Neuronal stem cell (in vitro differentiated cells): ENCODE measurements around the gene ZFR.
"Not testable (repeated sequence)": the region's sequence is repeated elsewhere in the genome, so short reads cannot be mapped to it uniquely, and the experiment has no call there.

Experiments
- DNase-seq: peaks from one replicate; pipeline ENCODE4 v3.0.0-alpha.2; 2013; ENCODE audit warnings: low spot score
- H2AFZ ChIP-seq: one replicate; pipeline ENCODE4 v1.6.1; 2013; ENCODE audit warnings: mild to moderate bottlenecking, low read length, inconsistent platforms
- H2AK5ac ChIP-seq: 2 replicates; pipeline ENCODE4 v1.6.1; 2013; ENCODE audit warnings: low read depth, mild to moderate bottlenecking, inconsistent platforms, low read length, moderate library complexity, mixed read lengths
- H2BK120ac ChIP-seq: 2 replicates; pipeline ENCODE4 v1.6.1; 2013; ENCODE audit warnings: low read depth, mild to moderate bottlenecking, inconsistent platforms, low read length, moderate library complexity, mixed read lengths
- H2BK12ac ChIP-seq: one replicate; pipeline ENCODE4 v1.6.1; 2013; ENCODE audit warnings: low read length, inconsistent platforms
- H2BK15ac ChIP-seq: 2 replicates; pipeline ENCODE4 v1.6.1; 2013; ENCODE audit warnings: mild to moderate bottlenecking, low read length, inconsistent platforms, mixed read lengths
- H2BK5ac ChIP-seq: one replicate; pipeline ENCODE4 v1.6.1; 2013; ENCODE audit warnings: inconsistent platforms, mild to moderate bottlenecking, low read length, moderate library complexity
- H3K14ac ChIP-seq: one replicate; pipeline ENCODE4 v1.6.1; 2013; ENCODE audit warnings: low read length, inconsistent platforms
- H3K18ac ChIP-seq: 2 replicates; pipeline ENCODE4 v1.6.1; 2013; ENCODE audit warnings: low read length, inconsistent platforms
- H3K23ac ChIP-seq: 2 replicates; pipeline ENCODE4 v1.6.1; 2013; ENCODE audit warnings: low read depth, mild to moderate bottlenecking, mixed read lengths, low read length, inconsistent platforms; ENCODE audit not compliant: poor library complexity
- H3K27ac ChIP-seq: replicated peaks from 3 replicates; pipeline ENCODE4 v1.5.1; 2013; ENCODE audit warnings: low read length, inconsistent platforms
- H3K27me3 ChIP-seq, 3 experiments: 2 replicates each; pipeline ENCODE4 v1.6.1; 2013; ENCODE audit warnings: low read length in 3 of 3, mild to moderate bottlenecking in 2 of 3, inconsistent platforms in 1 of 3, low read depth in 1 of 3, mixed read lengths in 1 of 3, moderate library complexity in 1 of 3; ENCODE audit not compliant: control insufficient read depth in 3 of 3, insufficient read depth in 3 of 3
- H3K36me3 ChIP-seq, 2 donors: replicated peaks in 1 of 2; 2 replicates each; pipeline ENCODE4 v1.6.1; 2013; ENCODE audit warnings: low read length in 2 of 2; ENCODE audit not compliant: control insufficient read depth in 2 of 2, insufficient read depth in 2 of 2
- H3K4ac ChIP-seq: 2 replicates; pipeline ENCODE4 v1.6.1; 2013; ENCODE audit warnings: inconsistent platforms, mild to moderate bottlenecking, low read length, moderate library complexity
- H3K4me1 ChIP-seq, 2 donors: 1 replicate in 1 of 2; 2 replicates in 1 of 2; pipeline ENCODE4 v1.6.1; 2013; ENCODE audit warnings: low read length in 2 of 2, low read depth in 1 of 2; ENCODE audit not compliant: control insufficient read depth in 2 of 2, insufficient read depth in 1 of 2
- H3K4me2 ChIP-seq: one replicate; pipeline ENCODE4 v1.6.1; 2013; ENCODE audit warnings: mild to moderate bottlenecking, low read length, inconsistent platforms; ENCODE audit not compliant: insufficient read depth, poor library complexity, severe bottlenecking
- H3K4me3 ChIP-seq, 2 donors: 2 replicates each; pipeline ENCODE4 v1.5.1; 2013; ENCODE audit warnings: low read length in 2 of 2, mild to moderate bottlenecking in 2 of 2, inconsistent platforms in 1 of 2, moderate library complexity in 1 of 2
- H3K79me1 ChIP-seq: one replicate; pipeline ENCODE4 v1.6.1; 2013; ENCODE audit warnings: low read depth, mild to moderate bottlenecking, inconsistent platforms, low read length, moderate library complexity
- H3K9ac ChIP-seq: one replicate; pipeline ENCODE4 v1.6.1; 2013; ENCODE audit warnings: mild to moderate bottlenecking, low read depth, low read length, inconsistent platforms; ENCODE audit not compliant: poor library complexity
- H3K9me3 ChIP-seq, 2 donors: replicated peaks in 1 of 2; 2 replicates each; pipeline versions ENCODE3 to v1.6.1; 2013; ENCODE audit warnings: low read length in 2 of 2, mild to moderate bottlenecking in 2 of 2, inconsistent platforms in 1 of 2, low read depth in 1 of 2, mixed read lengths in 1 of 2, moderate library complexity in 1 of 2; ENCODE audit not compliant: control insufficient read depth in 2 of 2, insufficient read depth in 1 of 2
- H4K8ac ChIP-seq: one replicate; pipeline ENCODE4 v1.6.1; 2013; ENCODE audit warnings: low read depth, mild to moderate bottlenecking, inconsistent platforms, low read length, moderate library complexity
- H4K91ac ChIP-seq: one replicate; pipeline ENCODE4 v1.6.1; 2013; ENCODE audit warnings: low read length, low read depth, mild to moderate bottlenecking, inconsistent platforms; ENCODE audit not compliant: poor library complexity
- WGBS, 2 donors: extraction: QIAGEN DNeasy Blood & Tissue Kit; methylation state at CpG; one replicate each; pipeline ENCODE4 v1.1.7; 2013; ENCODE audit warnings: missing lambda C conversion rate in 2 of 2, mixed read lengths in 1 of 2; ENCODE audit not compliant: insufficient read length in 2 of 2, insufficient replicate concordance in 1 of 2; ENCODE audit errors: extremely low coverage in 2 of 2; 5-methylcytosine and 5-hydroxymethylcytosine counted together

Gene ZFR

GRCh38 chr5:32453916-32454315 is 9.4 kb upstream of the ZFR start:
- no CpG with 5 or more reads among the region's 5 CpGs for WGBS, 2 donors
- H3K36me3 ChIP-seq, result no peaks in the 10 kb centered on the region
- no peak overlapping the region for H4K91ac ChIP-seq
- no peak overlapping the region for H4K8ac ChIP-seq
- DNase-seq, result no peak
- no peak overlapping the region for H2AK5ac ChIP-seq
- no peak overlapping the region for H3K23ac ChIP-seq
- no peak overlapping the region for H2BK12ac ChIP-seq
- H3K9ac ChIP-seq, result no peak overlapping the region
- no peak overlapping the region for H2BK120ac ChIP-seq
- no peaks in the 10 kb centered on the region for H3K4me1 ChIP-seq
- no peak overlapping the region for H2BK15ac ChIP-seq
- no peak overlapping the region for H3K4me3 ChIP-seq
- H3K79me1 ChIP-seq, result no peaks in the 10 kb centered on the region
- no peak overlapping the region for H2AFZ ChIP-seq
- no peak overlapping the region for H3K18ac ChIP-seq
- no peaks in the 10 kb centered on the region for H3K9me3 ChIP-seq
- no peak overlapping the region for H3K14ac ChIP-seq
- no peak overlapping the region for H2BK5ac ChIP-seq
- H3K4ac ChIP-seq, result no peak overlapping the region
- H3K27me3 ChIP-seq, result peaks cover 0 to 22% (median 0%) of the 10 kb centered on the region in 3 experiments
- no peak overlapping the region for H3K4me2 ChIP-seq
- no peak overlapping the region for H3K27ac ChIP-seq

GRCh38 chr5:32452316-32452715 is 7.8 kb upstream of the ZFR start:
- H3K4me1 ChIP-seq, result not testable (repeated sequence)
- no CpG with 5 or more reads among the region's 6 CpGs for WGBS, 2 donors

DNA sequence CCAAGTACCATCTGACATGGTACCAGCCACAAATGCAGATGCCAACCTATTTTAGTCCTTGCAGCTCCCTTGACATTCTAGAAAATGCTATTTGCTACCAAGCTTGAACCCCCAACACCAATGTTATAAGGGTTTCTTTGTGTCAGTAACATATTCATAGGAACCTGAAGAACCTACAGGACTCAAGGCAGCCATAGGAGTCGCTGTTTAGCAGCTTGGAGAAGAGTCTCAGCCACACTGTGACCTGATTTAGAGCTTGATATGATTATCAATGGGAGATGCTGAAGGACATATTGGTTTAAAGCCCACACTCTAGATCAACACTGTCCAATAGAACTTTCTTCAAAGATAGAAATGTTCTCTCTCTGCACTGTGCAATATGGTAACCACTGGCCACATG is 6.4 kb upstream of the ZFR start:
- no peaks in the 10 kb centered on the region for H3K4me1 ChIP-seq
- no peak overlapping the region for H4K91ac ChIP-seq
- H3K18ac ChIP-seq, result no peak overlapping the region
- no peak overlapping the region for H2BK12ac ChIP-seq
- no peak overlapping the region for H3K23ac ChIP-seq
- no CpG with 5 or more reads among the region's 1 CpG for WGBS, 2 donors
- no peak overlapping the region for H3K4me2 ChIP-seq
- H2BK5ac ChIP-seq, result no peak overlapping the region
- no peak overlapping the region for H2BK15ac ChIP-seq
- H3K9ac ChIP-seq, result no peak overlapping the region
- no peak overlapping the region for H3K27ac ChIP-seq
- no peaks in the 10 kb centered on the region for H3K79me1 ChIP-seq
- H3K14ac ChIP-seq, result no peak overlapping the region
- peaks cover 0 to 19% (median 0%) of the 10 kb centered on the region in 3 experiments for H3K27me3 ChIP-seq
- H3K36me3 ChIP-seq, result no peaks in the 10 kb centered on the region
- no peak overlapping the region for H2BK120ac ChIP-seq
- H3K4ac ChIP-seq, result no peak overlapping the region
- no peak overlapping the region for H2AK5ac ChIP-seq
- H3K4me3 ChIP-seq, result no peak overlapping the region
- H4K8ac ChIP-seq, result no peak overlapping the region
- no peaks in the 10 kb centered on the region for H3K9me3 ChIP-seq
- H2AFZ ChIP-seq, result no peak overlapping the region
- no peak for DNase-seq

More at GRCh38 chr5:32452316-32452715, 7.8 kb upstream of the ZFR start:
- not testable (repeated sequence) for H2BK15ac ChIP-seq, DNase-seq, H2BK120ac ChIP-seq, H2BK12ac ChIP-seq, H3K27ac ChIP-seq, H3K36me3 ChIP-seq, H4K8ac ChIP-seq, H3K9ac ChIP-seq, H3K4me3 ChIP-seq, H2AK5ac ChIP-seq, H3K18ac ChIP-seq, H3K79me1 ChIP-seq, H3K14ac ChIP-seq, H3K9me3 ChIP-seq, H3K23ac ChIP-seq, H2AFZ ChIP-seq, H3K4ac ChIP-seq, H2BK5ac ChIP-seq, H4K91ac ChIP-seq, H3K4me2 ChIP-seq
- peaks cover 0 to 21% (median 0%) of the 10 kb centered on the region in 3 experiments for H3K27me3 ChIP-seq

DNA sequence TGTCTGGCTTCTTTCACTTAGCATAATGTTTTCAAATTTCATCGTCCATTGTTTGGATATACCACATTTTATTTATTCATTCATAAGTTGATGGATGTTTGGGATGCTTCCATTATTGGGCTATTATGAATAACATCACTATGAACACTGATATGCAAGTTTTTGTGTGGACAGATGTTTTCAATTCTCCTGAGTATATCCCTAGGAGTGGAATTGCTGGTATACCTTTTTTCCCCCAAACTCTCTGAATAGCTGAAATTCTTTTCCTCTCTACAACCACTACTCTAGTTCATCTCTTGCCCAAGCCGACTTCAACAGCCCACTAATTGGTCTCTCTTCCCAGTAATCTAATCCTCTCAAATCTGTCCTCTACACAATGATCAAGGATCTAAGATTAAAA is 4.7 kb upstream of the ZFR start:
- no peak for DNase-seq
- WGBS, 2 donors, result no CpG with 5 or more reads among the region's 2 CpGs
- Histone ChIP-seq H2BK12ac (no peak overlapping the region), H2AK5ac (no peak overlapping the region), H3K4me1 (peaks cover 0 to 4% of the 10 kb centered on the region in 2 donors), H3K36me3 (no peaks in the 10 kb centered on the region), H4K91ac (no peak overlapping the region), H2BK5ac (no peak overlapping the region), H3K4me3 (no peak overlapping the region), H3K9me3 (peaks cover 0 to 4% of the 10 kb centered on the region in 2 donors), H3K27me3 (peaks cover 0 to 20% (median 11%) of the 10 kb centered on the region in 3 experiments), H2BK120ac (no peak overlapping the region), H4K8ac (no peak overlapping the region), H3K9ac (no peak overlapping the region), H3K14ac (no peak overlapping the region), H2AFZ (no peak overlapping the region), H3K4me2 (no peak overlapping the region), H3K79me1 (no peaks in the 10 kb centered on the region), H3K27ac (no peak overlapping the region), H3K23ac (no peak overlapping the region), H2BK15ac (no peak overlapping the region), H3K18ac (no peak overlapping the region), H3K4ac (no peak overlapping the region)
